Nephron (organoid): ENCODE measurements around the gene KLK13.

ENCODE experiments used
- H3K27ac Mint-ChIP-seq, 3 experiments: 2 replicates each; pipeline ENCODE4 v1.8.0; 2020; ENCODE audit warnings: mixed read lengths in 3 of 3, mild to moderate bottlenecking in 2 of 3, moderate library complexity in 1 of 3
- H3K27me3 Mint-ChIP-seq: 2 replicates; pipeline ENCODE4 v1.8.0; 2021; ENCODE audit warnings: low read depth, mild to moderate bottlenecking, moderate library complexity, mixed read lengths
- H3K36me3 Mint-ChIP-seq: 2 replicates; pipeline ENCODE4 v1.8.0; 2020; ENCODE audit warnings: low read depth, mixed read lengths
- H3K4me1 Mint-ChIP-seq: 2 replicates; pipeline ENCODE4 v1.8.0; 2020; ENCODE audit warnings: mixed read lengths
- H3K4me3 Mint-ChIP-seq, 3 experiments: 2 replicates each; pipeline ENCODE4 v1.8.0; 2020; ENCODE audit warnings: mild to moderate bottlenecking in 3 of 3, mixed read lengths in 3 of 3, moderate library complexity in 2 of 3
- H3K9me3 Mint-ChIP-seq: 2 replicates; pipeline ENCODE4 v1.8.0; 2020; ENCODE audit warnings: mixed read lengths
- TF ChIP-seq, protein P1 (sequence below), 3 experiments: fragments of 200-600 bp; sonication (generic); IDR thresholded peaks; one replicate each; pipeline ENCODE4 v1.5.0; 2021; ENCODE audit warnings: antibody characterized with exemption in 3 of 3; ENCODE audit not compliant: unreplicated experiment in 3 of 3

Gene KLK13

DNA sequence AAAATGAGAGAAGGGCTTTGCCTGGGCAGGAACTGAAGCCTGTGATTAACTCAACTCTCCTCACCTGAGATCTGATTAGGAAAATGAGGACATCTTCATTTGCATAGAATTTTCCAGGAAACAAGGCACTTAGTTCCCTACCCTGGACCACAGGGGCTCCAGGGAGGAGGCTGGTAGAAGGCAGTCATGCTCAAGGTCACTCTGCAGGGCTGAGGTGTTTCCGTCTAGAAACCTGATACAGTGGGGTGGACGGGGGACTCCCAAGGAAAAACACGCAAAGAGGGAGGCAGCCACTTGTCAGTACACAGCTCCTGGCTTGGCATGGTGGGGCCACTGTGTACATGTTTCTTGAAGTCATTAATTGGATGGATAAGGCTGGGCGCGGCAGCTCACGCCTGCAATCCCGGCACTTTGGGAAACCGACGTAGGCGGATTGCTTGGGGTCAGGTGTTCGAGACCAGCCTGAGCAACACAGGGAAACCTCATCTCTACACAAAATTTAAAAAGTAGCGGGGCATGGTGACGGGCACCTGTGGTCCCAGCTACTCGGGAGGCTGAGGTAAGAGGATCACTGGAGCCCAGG, 11.8 kb upstream of the KLK13 start:
- Mint-ChIP-seq H3K27me3 (peaks cover 10% of the 10 kb centered on the region), H3K9me3 (peaks cover 6% of the 10 kb centered on the region), H3K4me1 (no peaks in the 10 kb centered on the region), H3K36me3 (no peaks in the 10 kb centered on the region), H3K4me3 (no peak overlapping the region), H3K27ac (no peak overlapping the region)
- TF ChIP-seq, protein P1, sequence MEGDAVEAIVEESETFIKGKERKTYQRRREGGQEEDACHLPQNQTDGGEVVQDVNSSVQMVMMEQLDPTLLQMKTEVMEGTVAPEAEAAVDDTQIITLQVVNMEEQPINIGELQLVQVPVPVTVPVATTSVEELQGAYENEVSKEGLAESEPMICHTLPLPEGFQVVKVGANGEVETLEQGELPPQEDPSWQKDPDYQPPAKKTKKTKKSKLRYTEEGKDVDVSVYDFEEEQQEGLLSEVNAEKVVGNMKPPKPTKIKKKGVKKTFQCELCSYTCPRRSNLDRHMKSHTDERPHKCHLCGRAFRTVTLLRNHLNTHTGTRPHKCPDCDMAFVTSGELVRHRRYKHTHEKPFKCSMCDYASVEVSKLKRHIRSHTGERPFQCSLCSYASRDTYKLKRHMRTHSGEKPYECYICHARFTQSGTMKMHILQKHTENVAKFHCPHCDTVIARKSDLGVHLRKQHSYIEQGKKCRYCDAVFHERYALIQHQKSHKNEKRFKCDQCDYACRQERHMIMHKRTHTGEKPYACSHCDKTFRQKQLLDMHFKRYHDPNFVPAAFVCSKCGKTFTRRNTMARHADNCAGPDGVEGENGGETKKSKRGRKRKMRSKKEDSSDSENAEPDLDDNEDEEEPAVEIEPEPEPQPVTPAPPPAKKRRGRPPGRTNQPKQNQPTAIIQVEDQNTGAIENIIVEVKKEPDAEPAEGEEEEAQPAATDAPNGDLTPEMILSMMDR (IDR thresholded peaks at IDR 0.05; ENCODE audit: unreplicated experiment in 3 of 3), result no peak

DNA sequence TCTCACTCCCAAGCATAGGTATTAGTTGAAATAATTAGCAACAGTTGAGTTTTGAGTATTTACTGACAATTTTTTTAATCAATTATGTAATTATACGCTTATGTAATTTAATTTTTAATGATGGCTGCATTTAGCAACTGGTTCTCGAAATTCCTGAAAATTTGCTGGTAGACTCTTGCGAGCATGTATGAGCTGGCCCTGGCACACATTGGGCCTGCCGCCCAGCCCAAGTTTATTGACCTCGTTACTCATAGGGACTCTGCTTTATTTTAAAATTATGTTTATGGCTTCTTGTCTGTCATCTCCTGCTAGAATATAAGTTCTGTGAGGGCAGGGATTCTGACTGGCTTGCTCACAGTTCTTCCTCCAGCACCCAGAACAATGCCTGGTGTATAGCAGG, 11.1 kb upstream of the KLK13 start:
- Mint-ChIP-seq H3K4me3 (no peak overlapping the region), H3K4me1 (no peaks in the 10 kb centered on the region), H3K9me3 (peaks cover 6% of the 10 kb centered on the region), H3K27ac (no peak overlapping the region), H3K27me3 (peaks cover 9% of the 10 kb centered on the region), H3K36me3 (no peaks in the 10 kb centered on the region)
- TF ChIP-seq, protein P1 (IDR thresholded peaks at IDR 0.05; ENCODE audit: unreplicated experiment in 3 of 3), result no peak

DNA sequence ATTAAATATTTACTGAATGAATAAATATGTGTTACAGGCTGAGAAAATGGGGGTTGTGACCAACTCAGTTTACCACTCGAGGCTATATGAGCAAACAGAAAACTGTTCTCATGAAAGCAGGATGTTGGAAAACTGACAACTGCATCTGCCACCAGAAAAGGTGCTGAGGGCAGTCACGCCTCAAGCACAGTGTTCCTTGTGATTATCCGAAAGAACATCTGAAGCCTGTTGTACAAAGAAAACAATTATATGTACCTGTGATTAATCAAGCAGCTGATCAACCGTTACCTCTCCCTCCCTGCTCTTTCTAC, 6.2 kb upstream of the KLK13 start:
- H3K4me1 Mint-ChIP-seq, result no peaks in the 10 kb centered on the region
- TF ChIP-seq, protein P1 (IDR thresholded peaks at IDR 0.05; ENCODE audit: unreplicated experiment in 3 of 3), result no peak
- H3K4me3 Mint-ChIP-seq, result no peak overlapping the region
- no peaks in the 10 kb centered on the region for H3K36me3 Mint-ChIP-seq
- peaks cover 7% of the 10 kb centered on the region for H3K27me3 Mint-ChIP-seq
- H3K9me3 Mint-ChIP-seq, result peaks cover 6% of the 10 kb centered on the region
- H3K27ac Mint-ChIP-seq, result no peak overlapping the region

DNA sequence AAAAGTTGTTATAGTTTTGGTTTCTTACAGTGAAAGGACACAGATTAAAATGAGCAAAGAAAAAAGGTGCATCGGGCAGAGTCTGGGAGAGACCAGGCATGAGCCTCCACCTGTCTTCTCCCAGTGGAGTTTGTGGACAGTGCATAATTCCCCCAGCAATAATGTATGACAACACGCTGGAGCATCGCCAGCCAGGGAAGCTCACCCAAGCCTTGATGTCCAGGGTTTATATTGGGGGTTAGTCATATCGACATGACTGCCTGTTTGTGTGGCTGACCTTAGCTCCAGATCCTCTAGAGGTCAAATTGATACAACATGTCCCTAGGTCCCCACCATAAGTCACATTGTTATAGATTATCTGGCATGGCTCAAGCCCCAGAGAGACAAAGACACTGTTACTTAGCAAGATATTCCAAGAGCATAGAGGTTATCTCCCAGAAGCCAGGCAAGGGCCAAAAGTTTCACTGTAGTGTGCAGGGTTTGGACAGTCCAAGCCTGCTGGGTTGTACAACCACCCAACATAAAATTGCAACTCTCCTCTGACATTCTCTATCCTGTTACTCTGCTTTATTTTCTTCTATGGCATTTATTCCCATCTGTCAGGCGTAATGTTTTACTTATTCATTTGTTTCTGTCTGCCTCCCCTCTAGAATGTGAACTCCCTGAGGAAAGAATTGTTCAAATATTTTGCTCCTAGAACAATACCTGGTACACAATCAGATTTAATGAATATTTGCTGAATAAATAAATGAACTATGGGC, 5.6 kb upstream of the KLK13 start:
- TF ChIP-seq, protein P1 (IDR thresholded peaks at IDR 0.05; ENCODE audit: unreplicated experiment in 3 of 3), result no peak
- H3K27me3 Mint-ChIP-seq, result peaks cover 11% of the 10 kb centered on the region
- peaks cover 6% of the 10 kb centered on the region for H3K9me3 Mint-ChIP-seq
- H3K4me3 Mint-ChIP-seq, result no peak overlapping the region
- H3K27ac Mint-ChIP-seq, result no peak overlapping the region
- no peaks in the 10 kb centered on the region for H3K36me3 Mint-ChIP-seq
- H3K4me1 Mint-ChIP-seq, result no peaks in the 10 kb centered on the region

DNA sequence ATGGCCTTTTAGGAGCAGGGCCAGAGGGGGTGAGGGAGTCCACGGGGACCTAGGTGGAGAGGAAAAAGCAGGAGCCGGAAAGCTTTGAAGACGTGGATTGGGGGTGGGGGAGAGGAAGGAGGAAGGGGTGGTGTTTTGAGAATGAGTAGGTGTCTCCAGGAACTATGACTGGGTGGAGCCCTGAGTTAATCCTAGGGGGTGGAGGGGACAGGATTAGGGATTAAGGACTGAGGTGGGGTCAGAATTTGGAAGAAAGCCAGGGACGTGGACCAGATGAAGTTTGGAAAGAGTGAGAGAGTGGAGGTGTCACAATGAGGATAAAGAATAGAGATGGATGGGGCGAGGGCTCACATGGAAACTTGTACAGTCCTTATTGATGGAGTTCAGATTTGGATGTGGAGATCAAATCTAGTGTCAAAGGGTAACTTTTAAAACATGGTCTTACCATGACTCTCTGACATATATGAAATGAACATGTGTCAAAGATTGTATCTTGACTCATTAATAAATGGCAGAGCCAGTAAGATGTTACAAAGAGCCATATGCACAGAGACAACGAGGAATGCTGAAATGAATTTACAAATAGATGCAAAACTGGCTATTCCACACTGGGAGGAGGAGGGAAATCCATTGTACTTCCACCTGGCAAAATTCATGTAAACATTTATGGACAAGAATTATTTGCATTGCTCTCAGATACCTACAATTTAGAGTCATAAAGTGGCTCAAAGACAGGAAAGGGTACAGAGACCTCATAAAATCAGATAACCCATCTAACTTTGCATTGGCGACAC, 1.7 kb upstream of the KLK13 start:
- H3K4me1 Mint-ChIP-seq, result no peaks in the 10 kb centered on the region
- TF ChIP-seq, protein P1 (IDR thresholded peaks at IDR 0.05; ENCODE audit: unreplicated experiment in 3 of 3), result no peak
- no peaks in the 10 kb centered on the region for H3K9me3 Mint-ChIP-seq
- no peak overlapping the region for H3K27ac Mint-ChIP-seq
- H3K36me3 Mint-ChIP-seq, result no peaks in the 10 kb centered on the region
- no peak overlapping the region for H3K4me3 Mint-ChIP-seq
- peaks cover 23% of the 10 kb centered on the region for H3K27me3 Mint-ChIP-seq
